K562 (cell line): ENCODE measurements around the gene HOXD9. TPM values are rescaled to one million over a fixed set of nuclear protein-coding genes. Genes with fewer than 3 reads are reported as not detected.
A peak's percentile ranks its signal among the peaks of the same experiment; 100 is the strongest.

Source experiments
- ATAC-seq: fragments of 200-7000 bp; cut with Tn5 transposase; 3 replicates; pipeline ENCODE4 v1.9.1; 2020; ENCODE audit warnings: moderate library complexity
- BruUV-seq: library from RNA; stranded (reverse); fragments of 400-500 nt; replicated peaks from 2 replicates; lab custom pipeline; 2021; lab: Mats Ljungman, UMichigan
- CTCF ChIA-PET: fragments of 300-600 bp; formaldehyde crosslinking; extraction: SDS; loops from one replicate; lab custom pipeline; 2021; ENCODE audit warnings: low intra/inter-chr PET ratio; lab: Yijun Ruan, JAX
- POLR2A ChIA-PET: fragments of 300-600, 350-650 bp; sonication (Branson Sonifier 250); formaldehyde crosslinking; extraction: SDS; loops from one replicate; lab custom pipeline; 2021; ENCODE audit warnings: antibody characterized with exemption, inconsistent platforms; lab: Yijun Ruan, JAX
- DNase-seq, 4 experiments: peaks; one replicate each; pipeline versions ENCODE4 v3.0.0 to v3.0.0-alpha.2; 2011 to 2018; ENCODE audit warnings: low spot score in 3 of 4, mixed read lengths in 3 of 4; ENCODE audit errors: extremely low read depth in 1 of 4
- FAIRE-seq: peaks from 2 replicates; lab custom pipeline; 2011; peaks lifted over from hg19 to GRCh38; lab: Jason Lieb, UNC
- H2AFZ ChIP-seq: 2 replicates; pipeline ENCODE4 v1.6.0; 2011; ENCODE audit warnings: low read depth, low read length, control low read depth, inconsistent platforms
- H3K27ac ChIP-seq: fragments of 200-600 bp; 3 replicates; pipeline ENCODE4 v1.8.0; 2011; ENCODE audit warnings: low read depth, mild to moderate bottlenecking, control low read depth, inconsistent platforms, low read length, moderate library complexity, mixed read lengths; ENCODE audit errors: extremely low read depth
- H3K27me3 ChIP-seq, 2 experiments: fragments of 300-600 bp in 1 of 2; 2 replicates in 1 of 2; 3 replicates in 1 of 2; pipeline versions ENCODE4 v1.6.0 to v1.8.0; 2011; ENCODE audit warnings: inconsistent platforms in 2 of 2, low read length in 2 of 2, mild to moderate bottlenecking in 1 of 2, mixed read lengths in 1 of 2, moderate library complexity in 1 of 2; ENCODE audit not compliant: control insufficient read depth in 2 of 2, insufficient read depth in 2 of 2
- H3K36me3 ChIP-seq: fragments of 300-600 bp; 3 replicates; pipeline ENCODE4 v1.8.0; 2011; ENCODE audit warnings: mild to moderate bottlenecking, low read length, inconsistent platforms; ENCODE audit not compliant: control insufficient read depth, insufficient read depth
- H3K4me1 ChIP-seq, 2 experiments: fragments of 200-600 bp in 1 of 2; replicated peaks in 1 of 2; 2 replicates in 1 of 2; 3 replicates in 1 of 2; pipeline versions ENCODE4 v1.5.1 to v1.8.0; 2011; ENCODE audit warnings: inconsistent platforms in 2 of 2, low read length in 2 of 2, mild to moderate bottlenecking in 1 of 2, mixed read lengths in 1 of 2, moderate library complexity in 1 of 2; ENCODE audit not compliant: control insufficient read depth in 2 of 2, insufficient read depth in 2 of 2
- H3K4me2 ChIP-seq: 2 replicates; pipeline ENCODE4 v1.6.1; 2011; ENCODE audit warnings: low read length, control low read depth, inconsistent platforms, mixed read lengths; ENCODE audit not compliant: insufficient read depth
- H3K4me3 ChIP-seq: fragments of 200-600 bp; sonication (generic), shearing (Covaris generic); 2 replicates; pipeline ENCODE4 v1.5.1; 2016; ENCODE audit warnings: control low read depth, inconsistent platforms
- H3K79me2 ChIP-seq: fragments of 200-600 bp; 3 replicates; pipeline ENCODE4 v1.8.0; 2011; ENCODE audit warnings: low read length, inconsistent platforms; ENCODE audit not compliant: control insufficient read depth, insufficient read depth
- H3K9ac ChIP-seq, 2 experiments: 2 replicates each; pipeline versions ENCODE4 v1.6.0 to v1.6.1; 2011; ENCODE audit warnings: low read depth in 2 of 2, low read length in 2 of 2, control low read depth in 1 of 2, inconsistent platforms in 1 of 2, mild to moderate bottlenecking in 1 of 2, mixed read lengths in 1 of 2; ENCODE audit not compliant: insufficient read depth in 1 of 2
- H3K9me1 ChIP-seq: one replicate; pipeline ENCODE4 v1.6.0; 2011; ENCODE audit warnings: inconsistent platforms, mild to moderate bottlenecking, low read length, moderate library complexity; ENCODE audit not compliant: control insufficient read depth, insufficient read depth
- H3K9me3 ChIP-seq: replicated peaks from 2 replicates; pipeline ENCODE4 v1.5.1; 2011; ENCODE audit warnings: low read depth, low read length, inconsistent platforms; ENCODE audit not compliant: control insufficient read depth, insufficient read depth
- H4K20me1 ChIP-seq: replicated peaks from 2 replicates; pipeline ENCODE4 v1.6.1; 2011; ENCODE audit warnings: low read length, inconsistent platforms, mixed read lengths; ENCODE audit not compliant: control insufficient read depth, insufficient read depth
- EZH2 ChIP-seq: IDR thresholded peaks from 2 replicates; pipeline ENCODE4 v1.6.1; 2012; ENCODE audit warnings: low read depth, mild to moderate bottlenecking, inconsistent platforms, low read length, borderline replicate concordance
- GABPA ChIP-seq: fragments of 200-800 bp; sonication (Bioruptor generic); conservative IDR thresholded peaks from 2 replicates; pipeline ENCODE4 v1.6.1; 2016; ENCODE audit warnings: low read depth, missing genetic modification characterization, missing compliant biosample characterization
- KDM1A ChIP-seq, 2 experiments: fragments of 450-650 bp; IDR thresholded peaks; 2 replicates each; pipeline ENCODE4 v1.6.1; 2016; ENCODE audit warnings: mild to moderate bottlenecking in 2 of 2
- MAFK ChIP-seq: IDR thresholded peaks from 2 replicates; pipeline ENCODE4 v1.6.1; 2011; ENCODE audit warnings: low read length, improper control_type of control experiment
- RBM39 ChIP-seq: fragments of 200-400 bp; formaldehyde crosslinking; optimal IDR thresholded peaks from 2 replicates; pipeline ENCODE3; 2018; ENCODE audit warnings: low read depth, low read length
- SAP30 ChIP-seq: fragments of 200-600 bp; sonication (generic); IDR thresholded peaks from 2 replicates; pipeline ENCODE4 v1.6.1; 2012; ENCODE audit warnings: borderline replicate concordance, low read depth, mild to moderate bottlenecking, moderate library complexity, low read length, control low read depth, inconsistent platforms; ENCODE audit not compliant: insufficient read depth, poor library complexity, severe bottlenecking
- ZKSCAN1 ChIP-seq: fragments of 150-350 bp; IDR thresholded peaks from 2 replicates; pipeline ENCODE4 v1.6.1; 2016; ENCODE audit warnings: low read depth, low read length
- ZNF347 ChIP-seq: fragments of 450-650 bp; formaldehyde crosslinking; IDR thresholded peaks from 2 replicates; pipeline ENCODE4 v1.4.0; 2020; ENCODE audit warnings: low read depth, mild to moderate bottlenecking, moderate library complexity
- ZNF699 ChIP-seq: fragments of 250-450 bp; sonication (Bioruptor Pico); IDR thresholded peaks from 2 replicates; pipeline ENCODE4 v1.8.0; 2021; ENCODE audit warnings: mild to moderate bottlenecking, moderate library complexity; ENCODE audit not compliant: insufficient replicate concordance
- WGBS: fragments of 100-300 bp; shearing (Covaris generic); methylation state at CpG from one replicate; pipeline ENCODE4 v1.1.6; 2016; ENCODE audit warnings: low coverage, mixed read lengths; ENCODE audit not compliant: insufficient coverage; ENCODE audit errors: missing lambda C conversion rate; 5-methylcytosine and 5-hydroxymethylcytosine counted together
- in situ Hi-C: fragments of 300-500 bp; cut with MboI; formaldehyde crosslinking; loops from 4 replicates; pipeline ENCODE4 v1.15.0; 2018; ENCODE audit warnings: inconsistent platforms, mixed read lengths
- intact Hi-C: fragments of 100-400 bp; cut with micrococcal nuclease; formaldehyde crosslinking; loops from 2 replicates; pipeline ENCODE4 v1.14.2; 2022
- polyA plus RNA-seq, 8 experiments: library from polyadenylated mRNA; depleted of rRNA in 4 of 8; stranded (reverse) in 5 of 8; unstranded in 3 of 8; fragments of >200 nt; fragmentation: Nextera tagmentation in 2 of 8; fragmentation: Illumina TruSeq in 1 of 8; extraction: Ambion mirVana in 2 of 8; extraction: Trizol in 1 of 8; gene quantifications; 2 replicates each; pipeline versions ENCODE4 v1.2.1 to v1.2.3, GENCODE V29; 2011 to 2014; ENCODE audit warnings: inconsistent platforms in 1 of 8, missing spikeins in 1 of 8
- total RNA-seq, 7 experiments: library from RNA; depleted of rRNA in 6 of 7; stranded (reverse); fragments of >200 nt in 6 of 7; fragmentation: Illumina TruSeq in 2 of 7; extraction: Trizol in 2 of 7; gene quantifications; 2 replicates each; pipeline versions ENCODE4 v1.2.1 to v1.2.3, GENCODE V29; 2011 to 2021; ENCODE audit warnings: low replicate concordance in 1 of 7
- TF ChIP-seq, protein P1 (sequence below), 2 experiments: fragments of 450-650 bp in 1 of 2; sonication (generic) in 1 of 2; formaldehyde crosslinking in 1 of 2; IDR thresholded peaks in 1 of 2; conservative IDR thresholded peaks in 1 of 2; 2 replicates each; pipeline versions ENCODE4 v1.6.1 to v1.8.1; 2016 to 2023; ENCODE audit warnings: mild to moderate bottlenecking in 2 of 2, moderate library complexity in 2 of 2, inconsistent platforms in 1 of 2, missing genetic modification reagents in 1 of 2

The HOXD9 gene
- total and polyA plus RNA-seq, 9 of the 15 experiments (the other 6 are each of a cell fraction or from before 2014, with no cell fraction given): not detected

DNA sequence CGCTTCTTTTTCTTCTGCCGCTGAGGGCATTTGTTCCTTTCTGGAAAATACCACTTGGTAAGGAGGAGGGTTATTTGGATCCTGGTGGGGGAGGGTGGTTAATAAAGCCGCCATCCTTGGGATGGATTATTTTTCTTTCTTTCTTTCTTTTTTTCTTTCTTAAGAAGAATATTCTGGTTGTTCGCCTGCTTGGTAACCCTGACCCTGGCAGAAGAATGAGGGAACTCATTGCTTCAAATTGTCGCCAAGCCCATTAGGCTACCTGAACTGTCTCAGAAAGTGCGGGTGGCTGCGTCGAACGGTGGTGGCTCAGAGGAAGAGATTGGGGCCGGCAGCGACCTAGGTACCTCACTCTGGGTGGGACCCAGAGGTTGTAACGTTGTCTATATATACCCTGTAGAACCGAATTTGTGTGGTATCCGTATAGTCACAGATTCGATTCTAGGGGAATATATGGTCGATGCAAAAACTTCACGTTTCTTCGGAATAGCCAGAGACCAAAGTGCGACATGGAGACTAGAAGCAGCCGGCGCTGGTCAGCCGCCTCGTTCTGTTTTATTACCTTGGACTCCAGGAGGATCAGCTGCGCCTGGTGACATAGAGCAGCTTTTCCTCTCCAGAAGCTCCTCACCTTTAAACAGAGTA lies 27.5 kb downstream of the HOXD9 start:
- ChIA-PET POLR2A (interaction anchor here (1.1 to 1.3 kb wide), 2 partner anchors 12 to 25 kb away, joined by 3 read pairs; no protein-coding TSS in a partner anchor), CTCF (no interaction called here)
- H3K79me2 ChIP-seq: no peaks in the 10 kb centered on the region
- FAIRE-seq (no peak), ATAC-seq (no peak)
- peaks cover 63 to 78% of the 10 kb centered on the region in 2 experiments for H3K27me3 ChIP-seq
- H3K4me3 ChIP-seq: no peak overlapping the region
- H3K27ac ChIP-seq: no peak overlapping the region
- H3K36me3 ChIP-seq: no peaks in the 10 kb centered on the region
- TF ChIP-seq RBM39 (no peak), EZH2 (peak; percentile 14; the same call in 1 of the 2 replicates)
- TF ChIP-seq, all 486 proteins: peak for 1
- no peaks in the 10 kb centered on the region for H3K9me3 ChIP-seq
- intact Hi-C loops: loop anchor here (10.0 kb wide), 2 partner anchors 225 to 1605 kb away; no protein-coding TSS in a partner anchor
- peaks cover 0 to 10% of the 10 kb centered on the region in 2 experiments; a peak in 1 of 5 replicates for H3K4me1 ChIP-seq
- WGBS: 3% methylated on average over 23 of the region's 24 CpGs
- no peak for DNase-seq
- H2AFZ ChIP-seq: no peak overlapping the region
- H3K9ac ChIP-seq: no peak overlapping the region
- in situ Hi-C loops: loop anchor here (25.0 kb wide), 2 partner anchors 662 to 1612 kb away; no protein-coding TSS in a partner anchor
- no peak overlapping the region for H3K4me2 ChIP-seq
- no peaks in the 10 kb centered on the region for H3K9me1 ChIP-seq
- no TSS peak for BruUV-seq
- H4K20me1 ChIP-seq: no peaks in the 10 kb centered on the region; the same call in 1 of the 2 replicates

DNA sequence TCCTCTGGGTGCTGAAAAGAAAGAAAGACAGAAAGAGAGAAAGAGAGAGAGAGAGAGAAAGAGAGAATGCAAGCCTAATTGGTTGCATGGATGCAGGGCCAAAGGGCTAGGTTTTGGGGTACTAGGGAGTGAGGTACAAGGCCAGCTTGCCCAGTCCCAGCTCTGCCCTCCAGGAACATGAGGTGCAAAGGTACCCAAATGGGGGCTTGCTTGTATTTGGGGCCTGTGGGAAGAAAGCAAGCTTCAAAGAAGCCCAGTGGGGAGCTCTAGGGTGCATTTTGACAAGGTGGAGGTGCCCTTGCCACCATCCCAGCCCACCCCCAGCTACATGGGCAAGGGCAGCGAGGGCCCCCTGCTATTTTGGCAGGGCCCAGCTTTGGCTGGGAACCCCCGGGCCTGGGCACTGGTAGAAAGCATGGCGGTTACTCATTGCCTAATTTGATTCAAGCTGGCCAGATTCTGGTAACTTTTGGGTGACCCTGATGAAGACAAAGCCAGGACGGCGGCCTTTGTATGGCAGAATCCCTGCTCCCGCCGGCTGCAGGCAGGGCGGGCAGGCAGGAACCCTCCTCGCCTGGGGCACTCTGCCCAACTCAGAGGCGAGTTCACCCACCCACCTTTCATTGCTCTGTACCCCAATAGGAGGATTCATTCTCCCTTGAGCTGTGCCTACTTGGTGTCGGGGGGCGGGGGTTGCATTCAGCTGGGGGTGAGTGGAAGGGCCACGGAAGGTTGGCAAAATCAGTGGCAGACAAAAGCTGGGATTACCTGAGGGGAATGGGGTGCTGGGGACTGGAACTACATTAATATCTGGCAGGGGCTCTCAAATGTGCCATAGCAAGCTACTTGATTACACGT lies 28.3 kb downstream of the HOXD9 start:
- no peaks in the 10 kb centered on the region for H3K9me1 ChIP-seq
- DNase-seq: no peak
- H3K27me3 ChIP-seq: peaks cover 69 to 82% of the 10 kb centered on the region in 2 experiments
- no peak overlapping the region for H3K9ac ChIP-seq
- no peak overlapping the region for H2AFZ ChIP-seq
- no peaks in the 10 kb centered on the region; the same call in 1 of the 2 replicates for H4K20me1 ChIP-seq
- intact Hi-C loops (no loop called here), in situ Hi-C loops (no loop called here)
- no peak for FAIRE-seq
- no peak overlapping the region for H3K27ac ChIP-seq
- BruUV-seq: no TSS peak
- ChIA-PET POLR2A (interaction anchor here (0.5 to 1.3 kb wide), 3 partner anchors 11 to 24 kb away, joined by 3 read pairs; no protein-coding TSS in a partner anchor), CTCF (no interaction called here)
- H3K4me3 ChIP-seq: no peak overlapping the region
- no peak for ATAC-seq
- no peaks in the 10 kb centered on the region for H3K36me3 ChIP-seq
- H3K4me1 ChIP-seq: peaks cover 0 to 10% of the 10 kb centered on the region in 2 experiments; a peak in 1 of 5 replicates
- WGBS: under 1% methylated on average over 14 of the region's 14 CpGs
- no peaks in the 10 kb centered on the region for H3K9me3 ChIP-seq
- H3K79me2 ChIP-seq: no peaks in the 10 kb centered on the region
- H3K4me2 ChIP-seq: no peak overlapping the region
- TF ChIP-seq GABPA (tag) (no peak), MAFK (no peak), SAP30 (no peak), ZNF347 (CRISPR knock-in tag) (no peak), KDM1A (IDR thresholded peaks at IDR 0.05) (no peak), ZNF699 (CRISPR knock-in tag) (no peak), ZKSCAN1 (no peak)
- TF ChIP-seq, protein P1, sequence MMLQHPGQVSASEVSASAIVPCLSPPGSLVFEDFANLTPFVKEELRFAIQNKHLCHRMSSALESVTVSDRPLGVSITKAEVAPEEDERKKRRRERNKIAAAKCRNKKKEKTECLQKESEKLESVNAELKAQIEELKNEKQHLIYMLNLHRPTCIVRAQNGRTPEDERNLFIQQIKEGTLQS (IDR thresholded peaks at IDR 0.05): no peak
- TF ChIP-seq, protein P1 (CRISPR knock-in tag; conservative IDR thresholded peaks at IDR 0.05): no peak
